B cell (primary cell): ENCODE measurements around the gene GNB3.

ENCODE experiments used
- EZH2 ChIP-seq: IDR thresholded peaks from 2 replicates; pipeline ENCODE4 v1.6.1; 2012; ENCODE audit warnings: borderline replicate concordance, low read depth, mild to moderate bottlenecking, moderate library complexity, low read length; ENCODE audit not compliant: insufficient read depth, poor library complexity, severe bottlenecking
- TF ChIP-seq, protein P1 (sequence below): fragments of 200-600 bp; IDR thresholded peaks from one replicate; pipeline ENCODE4 v1.8.0; 2022; ENCODE audit warnings: antibody characterized with exemption, mild to moderate bottlenecking

DNA sequence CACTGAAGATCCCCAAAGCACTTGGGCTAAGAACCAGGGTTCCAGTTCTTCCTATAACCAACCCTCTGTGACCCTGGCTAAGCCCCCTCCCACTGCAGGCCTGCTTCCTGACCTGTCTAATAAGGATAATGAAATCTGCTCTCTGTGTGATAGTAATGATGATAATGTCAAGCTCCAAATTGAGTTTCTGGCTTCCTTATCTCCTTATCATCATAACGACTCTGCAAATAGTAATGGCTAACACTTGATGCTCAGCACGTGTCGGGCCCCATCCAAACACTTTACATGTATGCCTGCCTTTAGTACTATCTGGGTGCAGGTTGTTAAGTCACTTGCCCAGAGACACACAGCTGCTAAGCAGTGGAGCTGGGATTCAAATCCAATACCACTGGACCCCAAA, 24.1 kb upstream of the GNB3 start:
- TF ChIP-seq, protein P1, sequence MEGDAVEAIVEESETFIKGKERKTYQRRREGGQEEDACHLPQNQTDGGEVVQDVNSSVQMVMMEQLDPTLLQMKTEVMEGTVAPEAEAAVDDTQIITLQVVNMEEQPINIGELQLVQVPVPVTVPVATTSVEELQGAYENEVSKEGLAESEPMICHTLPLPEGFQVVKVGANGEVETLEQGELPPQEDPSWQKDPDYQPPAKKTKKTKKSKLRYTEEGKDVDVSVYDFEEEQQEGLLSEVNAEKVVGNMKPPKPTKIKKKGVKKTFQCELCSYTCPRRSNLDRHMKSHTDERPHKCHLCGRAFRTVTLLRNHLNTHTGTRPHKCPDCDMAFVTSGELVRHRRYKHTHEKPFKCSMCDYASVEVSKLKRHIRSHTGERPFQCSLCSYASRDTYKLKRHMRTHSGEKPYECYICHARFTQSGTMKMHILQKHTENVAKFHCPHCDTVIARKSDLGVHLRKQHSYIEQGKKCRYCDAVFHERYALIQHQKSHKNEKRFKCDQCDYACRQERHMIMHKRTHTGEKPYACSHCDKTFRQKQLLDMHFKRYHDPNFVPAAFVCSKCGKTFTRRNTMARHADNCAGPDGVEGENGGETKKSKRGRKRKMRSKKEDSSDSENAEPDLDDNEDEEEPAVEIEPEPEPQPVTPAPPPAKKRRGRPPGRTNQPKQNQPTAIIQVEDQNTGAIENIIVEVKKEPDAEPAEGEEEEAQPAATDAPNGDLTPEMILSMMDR, result no peak
- TF ChIP-seq EZH2, result no peak
